ENCODE data around the gene FBXO28. TPM values are rescaled to one million over a fixed set of nuclear protein-coding genes. Genes with fewer than 3 reads are reported as not detected.

The FBXO28 gene, protein sequence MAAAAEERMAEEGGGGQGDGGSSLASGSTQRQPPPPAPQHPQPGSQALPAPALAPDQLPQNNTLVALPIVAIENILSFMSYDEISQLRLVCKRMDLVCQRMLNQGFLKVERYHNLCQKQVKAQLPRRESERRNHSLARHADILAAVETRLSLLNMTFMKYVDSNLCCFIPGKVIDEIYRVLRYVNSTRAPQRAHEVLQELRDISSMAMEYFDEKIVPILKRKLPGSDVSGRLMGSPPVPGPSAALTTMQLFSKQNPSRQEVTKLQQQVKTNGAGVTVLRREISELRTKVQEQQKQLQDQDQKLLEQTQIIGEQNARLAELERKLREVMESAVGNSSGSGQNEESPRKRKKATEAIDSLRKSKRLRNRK
- 10 to 100 TPM; 26.6 to 46.8 (median 28.8) TPM for total RNA-seq

GRCh38 chr1:224113918-224114786 lies at the start of gene FBXO28:
FBXO28 (plus strand) TSS chr1:224114111; CDS start chr1:224114130, 19 bp downstream.
- TF ChIP-seq, protein P1, sequence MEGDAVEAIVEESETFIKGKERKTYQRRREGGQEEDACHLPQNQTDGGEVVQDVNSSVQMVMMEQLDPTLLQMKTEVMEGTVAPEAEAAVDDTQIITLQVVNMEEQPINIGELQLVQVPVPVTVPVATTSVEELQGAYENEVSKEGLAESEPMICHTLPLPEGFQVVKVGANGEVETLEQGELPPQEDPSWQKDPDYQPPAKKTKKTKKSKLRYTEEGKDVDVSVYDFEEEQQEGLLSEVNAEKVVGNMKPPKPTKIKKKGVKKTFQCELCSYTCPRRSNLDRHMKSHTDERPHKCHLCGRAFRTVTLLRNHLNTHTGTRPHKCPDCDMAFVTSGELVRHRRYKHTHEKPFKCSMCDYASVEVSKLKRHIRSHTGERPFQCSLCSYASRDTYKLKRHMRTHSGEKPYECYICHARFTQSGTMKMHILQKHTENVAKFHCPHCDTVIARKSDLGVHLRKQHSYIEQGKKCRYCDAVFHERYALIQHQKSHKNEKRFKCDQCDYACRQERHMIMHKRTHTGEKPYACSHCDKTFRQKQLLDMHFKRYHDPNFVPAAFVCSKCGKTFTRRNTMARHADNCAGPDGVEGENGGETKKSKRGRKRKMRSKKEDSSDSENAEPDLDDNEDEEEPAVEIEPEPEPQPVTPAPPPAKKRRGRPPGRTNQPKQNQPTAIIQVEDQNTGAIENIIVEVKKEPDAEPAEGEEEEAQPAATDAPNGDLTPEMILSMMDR (IDR thresholded peaks at IDR 0.05; ENCODE audit: low read depth) = no peak

GRCh38 chr1:224064150-224064549 lies 49.8 kb upstream of the FBXO28 start:
- TF ChIP-seq, protein P1 (IDR thresholded peaks at IDR 0.05; ENCODE audit: low read depth) = no peak

- TF ChIP-seq, protein P1 (IDR thresholded peaks at IDR 0.05; ENCODE audit: low read depth) = no peak
Measured at GRCh38 chr1:224065455-224065854, 48.5 kb upstream of the FBXO28 start.

GRCh38 chr1:224067207-224067606 lies 46.7 kb upstream of the FBXO28 start:
- TF ChIP-seq, protein P1 (IDR thresholded peaks at IDR 0.05; ENCODE audit: low read depth) = no peak

DNA sequence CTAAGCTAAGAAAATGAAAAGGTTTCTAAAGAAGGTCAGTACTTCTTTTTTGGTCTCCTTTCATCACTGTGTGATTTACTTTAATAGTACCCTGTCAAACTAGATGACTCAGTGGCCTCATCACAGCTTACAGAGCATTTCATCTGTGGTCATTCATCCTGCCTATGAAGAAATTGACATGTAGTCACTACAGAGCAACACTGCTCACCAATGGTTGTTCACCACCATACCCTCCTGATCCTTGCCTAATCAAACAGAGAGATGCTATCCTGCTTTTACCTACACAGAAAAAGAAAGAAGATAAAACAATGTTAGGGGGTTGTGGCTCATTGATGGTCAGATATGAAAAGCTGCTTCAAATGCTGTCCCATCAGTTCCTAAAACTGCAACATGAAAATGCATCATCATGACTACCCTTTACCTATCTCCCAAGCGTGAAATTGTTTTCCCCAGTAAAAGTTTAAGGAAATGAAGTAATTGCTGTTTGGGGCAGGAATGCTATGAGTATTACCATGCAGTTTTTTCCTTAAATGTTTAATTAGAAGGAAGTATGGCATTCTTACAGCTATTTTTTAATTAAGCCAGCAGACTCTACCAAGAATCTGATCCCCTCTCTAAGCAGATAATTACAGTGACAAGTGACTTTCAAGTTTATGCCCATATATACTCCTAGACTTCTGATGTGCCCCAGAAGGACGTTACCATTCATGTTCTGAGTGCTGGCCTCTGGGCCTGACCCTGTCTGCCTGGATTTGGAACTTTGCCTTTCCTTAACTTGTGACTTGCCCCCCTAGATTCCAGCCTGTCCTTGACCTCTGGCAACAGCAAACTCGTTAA lies 46.1 kb upstream of the FBXO28 start:
- TF ChIP-seq, protein P1 (IDR thresholded peaks at IDR 0.05; ENCODE audit: low read depth) = no peak

GRCh38 chr1:224068458-224069072 lies 45.3 kb upstream of the FBXO28 start:
- TF ChIP-seq, protein P1 (IDR thresholded peaks at IDR 0.05; ENCODE audit: low read depth) = no peak
